Keratinocyte (primary cell): ENCODE results near the gene EYS. TPM values are rescaled to one million over a fixed set of nuclear protein-coding genes. Genes with fewer than 3 reads are reported as not detected.

Experiments used
- DNase-seq: peaks from one replicate; pipeline ENCODE4 v3.0.0-alpha.2; 2011; ENCODE audit warnings: low read depth, missing footprints, low spot score
- FAIRE-seq: peaks from 2 replicates; lab custom pipeline; 2011; peaks lifted over from hg19 to GRCh38; lab: Jason Lieb, UNC
- H2AFZ ChIP-seq: 2 replicates; pipeline ENCODE4 v1.6.0; 2012; ENCODE audit warnings: low read length, control low read depth, inconsistent platforms; ENCODE audit not compliant: control insufficient read depth
- H3K27ac ChIP-seq: 2 replicates; pipeline ENCODE4 v1.5.1; 2011; ENCODE audit warnings: low read length; ENCODE audit not compliant: control insufficient read depth, insufficient read depth
- H3K27me3 ChIP-seq: 3 replicates; pipeline ENCODE4 v1.6.0; 2011; ENCODE audit warnings: low read length; ENCODE audit not compliant: control insufficient read depth, insufficient read depth; ENCODE audit errors: extremely low read depth
- H3K36me3 ChIP-seq, 2 experiments: 2 replicates in 1 of 2; 3 replicates in 1 of 2; pipeline ENCODE4 v1.5.1; 2011; ENCODE audit warnings: low read length in 2 of 2, mild to moderate bottlenecking in 1 of 2; ENCODE audit not compliant: control insufficient read depth in 2 of 2, insufficient read depth in 2 of 2; ENCODE audit errors: extremely low read depth in 1 of 2
- H3K4me1 ChIP-seq: 3 replicates; pipeline ENCODE4 v1.5.1; 2011; ENCODE audit warnings: low read length; ENCODE audit not compliant: control insufficient read depth, insufficient read depth; ENCODE audit errors: extremely low read depth
- H3K4me2 ChIP-seq: 3 replicates; pipeline ENCODE4 v1.6.0; 2011; ENCODE audit warnings: low read depth, low read length; ENCODE audit not compliant: control insufficient read depth, insufficient read depth; ENCODE audit errors: extremely low read depth
- H3K4me3 ChIP-seq, 3 experiments: fragments of 200-600 bp in 1 of 3; sonication (generic) in 1 of 3; 2 replicates in 2 of 3; 3 replicates in 1 of 3; pipeline ENCODE4 v1.5.1; 2011 to 2016; ENCODE audit warnings: low read length in 3 of 3, mild to moderate bottlenecking in 3 of 3, control low read depth in 2 of 3, inconsistent platforms in 1 of 3, low read depth in 1 of 3, mixed read lengths in 1 of 3, mixed run types in 1 of 3, moderate library complexity in 1 of 3; ENCODE audit not compliant: control insufficient read depth in 2 of 3, insufficient read depth in 2 of 3; ENCODE audit errors: extremely low read depth in 1 of 3
- H3K79me2 ChIP-seq: 2 replicates; pipeline ENCODE4 v1.6.0; 2012; ENCODE audit warnings: low read length; ENCODE audit not compliant: control insufficient read depth, insufficient read depth
- H3K9ac ChIP-seq: 3 replicates; pipeline ENCODE4 v1.6.0; 2011; ENCODE audit warnings: low read length; ENCODE audit not compliant: control insufficient read depth, insufficient read depth; ENCODE audit errors: extremely low read depth
- H3K9me1 ChIP-seq: 3 replicates; pipeline ENCODE4 v1.6.0; 2011; ENCODE audit warnings: low read length; ENCODE audit not compliant: control insufficient read depth, insufficient read depth; ENCODE audit errors: extremely low read depth
- H3K9me3 ChIP-seq: 2 replicates; pipeline ENCODE4 v1.5.1; 2012; ENCODE audit warnings: low read depth, low read length; ENCODE audit not compliant: control insufficient read depth
- H4K20me1 ChIP-seq: 3 replicates; pipeline ENCODE4 v1.6.0; 2011; ENCODE audit warnings: low read length; ENCODE audit not compliant: control insufficient read depth, insufficient read depth; ENCODE audit errors: extremely low read depth
- CTCF ChIP-seq, 3 experiments: IDR thresholded peaks in 1 of 3; conservative IDR thresholded peaks in 1 of 3; optimal IDR thresholded peaks in 1 of 3; 2 replicates in 2 of 3; 3 replicates in 1 of 3; pipeline versions ENCODE3 to v1.5.1; 2011; ENCODE audit warnings: low read length in 3 of 3, mild to moderate bottlenecking in 3 of 3, moderate library complexity in 2 of 3, control low read depth in 1 of 3, inconsistent platforms in 1 of 3; ENCODE audit not compliant: insufficient read depth in 2 of 3; ENCODE audit errors: extremely low read depth in 1 of 3
- EZH2 ChIP-seq: IDR thresholded peaks from one replicate; pipeline ENCODE4 v1.6.1; 2012; ENCODE audit warnings: inconsistent platforms, mild to moderate bottlenecking, low read length, moderate library complexity
- dilution Hi-C: fragments of 300-500 bp; cut with MboI; formaldehyde crosslinking; loops from one replicate; pipeline ENCODE4 v1.7.0; 2020; ENCODE audit warnings: low sequenced_read_pairs; ENCODE audit not compliant: extremely low pct_ligation_motif_present
- polyA plus RNA-seq, 5 experiments: library from polyadenylated mRNA; depleted of rRNA in 3 of 5; stranded (reverse) in 3 of 5; stranded (forward) in 1 of 5; unstranded in 1 of 5; fragments of >200 nt; gene quantifications; 1 replicate in 1 of 5; 2 replicates in 3 of 5; 3 replicates in 1 of 5; pipeline versions ENCODE4 v1.2.1 to v1.2.3, GENCODE V29; 2011 to 2012; ENCODE audit warnings: missing spikeins in 2 of 5, low read depth in 1 of 5, low replicate concordance in 1 of 5

Gene EYS
- polyA plus RNA-seq, 1 donor (not counting 4 experiments of a cell fraction or from before 2014, with no cell fraction given): 0.34 TPM

GRCh38 chr6:65638047-65638831, 68.8 kb downstream of the EYS start:
- Histone ChIP-seq H3K4me2 (no peak overlapping the region), H2AFZ (no peak overlapping the region), H3K4me3 (no peak overlapping the region), H3K9me3 (peaks cover 3% of the 10 kb centered on the region), H3K27ac (no peak overlapping the region), H3K79me2 (no peaks in the 10 kb centered on the region), H3K27me3 (no peaks in the 10 kb centered on the region), H3K9me1 (no peaks in the 10 kb centered on the region), H3K9ac (no peak overlapping the region), H4K20me1 (no peaks in the 10 kb centered on the region), H3K4me1 (no peaks in the 10 kb centered on the region), H3K36me3 (no peaks in the 10 kb centered on the region)
- dilution Hi-C loops: no loop called here
- TF ChIP-seq CTCF (optimal IDR thresholded peaks at IDR 0.05 in 1 of 3, IDR thresholded peaks at IDR 0.05 in 1 of 3, conservative IDR thresholded peaks at IDR 0.05 in 1 of 3; ENCODE audit: extremely low read depth in 1 of 3, insufficient read depth in 2 of 3, low read length in 3 of 3) (no peak), EZH2 (no peak)
- no peak for FAIRE-seq
- DNase-seq: no peak

DNA sequence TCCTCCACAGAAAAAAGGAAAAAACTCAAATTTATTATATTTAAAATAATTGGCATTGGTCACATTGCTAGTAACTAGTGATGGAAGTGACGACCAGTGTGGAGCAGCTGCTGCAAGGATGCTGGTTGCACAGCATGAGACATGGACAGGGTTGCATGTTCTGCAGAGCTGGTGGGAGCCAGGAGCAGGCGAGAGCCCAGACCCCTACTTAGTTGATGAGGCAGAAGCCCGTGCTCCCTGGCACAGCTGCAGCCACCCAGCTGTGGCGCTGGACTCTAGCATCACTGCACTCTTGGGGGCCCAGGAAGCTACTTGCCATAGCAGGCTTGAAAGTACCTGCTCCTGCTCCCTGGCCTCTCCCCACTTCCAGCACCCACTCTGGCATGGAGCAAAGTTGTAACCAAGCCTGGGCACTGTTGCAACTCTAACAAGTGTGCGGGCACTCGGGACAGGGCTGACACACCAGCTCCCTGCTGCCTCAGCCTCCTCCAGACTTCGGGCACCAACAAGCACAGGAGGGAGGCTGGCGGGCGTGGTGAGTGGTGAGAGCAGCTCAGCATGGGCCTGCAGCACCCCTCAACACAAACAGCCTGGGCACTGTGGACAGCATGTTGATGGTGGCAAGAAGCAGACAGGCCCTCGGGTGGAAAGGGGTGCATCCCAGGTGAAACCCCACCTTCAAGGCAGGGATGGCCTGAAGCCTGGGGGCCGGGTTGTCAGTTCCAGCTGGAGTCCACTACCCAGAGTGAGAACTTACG, 69.6 kb downstream of the EYS start:
- dilution Hi-C loops: no loop called here
- TF ChIP-seq CTCF (optimal IDR thresholded peaks at IDR 0.05 in 1 of 3, IDR thresholded peaks at IDR 0.05 in 1 of 3, conservative IDR thresholded peaks at IDR 0.05 in 1 of 3; ENCODE audit: extremely low read depth in 1 of 3, insufficient read depth in 2 of 3, low read length in 3 of 3) (no peak), EZH2 (no peak)
- no peaks in the 10 kb centered on the region for H4K20me1 ChIP-seq
- H3K36me3 ChIP-seq: no peaks in the 10 kb centered on the region
- FAIRE-seq (no peak), DNase-seq (no peak)
- H3K4me1 ChIP-seq: no peaks in the 10 kb centered on the region
- H3K9ac ChIP-seq: no peak overlapping the region
- H3K9me1 ChIP-seq: no peaks in the 10 kb centered on the region
- peaks cover 3% of the 10 kb centered on the region for H3K9me3 ChIP-seq
- H3K27ac ChIP-seq: no peak overlapping the region
- H3K79me2 ChIP-seq: no peaks in the 10 kb centered on the region
- H3K4me3 ChIP-seq: no peak overlapping the region
- no peak overlapping the region for H2AFZ ChIP-seq
- H3K27me3 ChIP-seq: no peaks in the 10 kb centered on the region
- no peak overlapping the region for H3K4me2 ChIP-seq
